Adrenal gland (tissue), 12 donors: Measurements from ENCODE around the gene TNXB. TPM values are rescaled to one million over a fixed set of nuclear protein-coding genes. Genes with fewer than 3 reads are reported as not detected.

Experiments
- DNase-seq, 7 donors: peaks; one replicate each; pipeline ENCODE4 v3.0.0-alpha.2; 2019 to 2020
- H3K27ac ChIP-seq, 5 donors: fragments of 200-600 bp; sonication (generic) in 4 of 5; 1 replicate in 3 of 5; 2 replicates in 2 of 5; pipeline versions ENCODE4 v1.5.1 to v1.8.0; 2016 to 2020; ENCODE audit warnings: mild to moderate bottlenecking in 1 of 5
- H3K27me3 ChIP-seq: fragments of 200-600 bp; 2 replicates; pipeline ENCODE4 v1.8.0; 2021
- H3K36me3 ChIP-seq, 2 donors: fragments of 200-600 bp; replicated peaks in 1 of 2; 1 replicate in 1 of 2; 2 replicates in 1 of 2; pipeline versions ENCODE4 v1.5.1 to v1.8.0; 2018 to 2022
- H3K4me1 ChIP-seq, 2 donors: fragments of 200-600 bp; replicated peaks in 1 of 2; 1 replicate in 1 of 2; 2 replicates in 1 of 2; pipeline versions ENCODE4 v1.5.1 to v1.8.0; 2018 to 2021
- H3K4me3 ChIP-seq, 4 donors: fragments of 200-600 bp; sonication (generic) in 3 of 4; one replicate each; pipeline ENCODE4 v1.5.1; 2016 to 2018
- H3K9me3 ChIP-seq, 3 donors: fragments of 200-600 bp; sonication (generic) in 1 of 3; replicated peaks in 1 of 3; 1 replicate in 2 of 3; 2 replicates in 1 of 3; pipeline versions ENCODE4 v1.5.1 to v1.8.0; 2016 to 2021
- POLR2A ChIP-seq, 2 donors: fragments of 450-650 bp; IDR thresholded peaks; one replicate each; pipeline ENCODE4 v1.6.1; 2017; ENCODE audit warnings: antibody characterized with exemption in 2 of 2, mild to moderate bottlenecking in 2 of 2, moderate library complexity in 1 of 2
- WGBS, 4 donors: extraction: QIAGEN DNeasy Blood & Tissue Kit in 2 of 4; methylation state at CpG; one replicate each; pipeline versions ENCODE4 v1.1.5 to v1.1.7; 2013 to 2017; 5-methylcytosine and 5-hydroxymethylcytosine counted together
- intact Hi-C, 2 donors: fragments of 100-400 bp; cut with DNase I; formaldehyde crosslinking; loops; one replicate each; pipeline versions ENCODE4 v1.14.1 to v1.15.0; 2022 to 2023
- polyA plus RNA-seq, 3 donors: library from polyadenylated mRNA; stranded (reverse); fragments of 200-250 nt in 2 of 3; fragments of 350-450 nt in 1 of 3; fragmentation: Illumina TruSeq in 1 of 3; extraction: RNeasy Lipid Tissue Mini Kit (QIAGEN cat#74804) in 1 of 3; gene quantifications; one replicate each; pipeline ENCODE4 v1.2.3, GENCODE V29; 2013 to 2014
- total RNA-seq, 9 donors: library from RNA; depleted of rRNA in 4 of 9; stranded (reverse); fragments of >200 nt in 4 of 9; fragments of 120-200 nt in 1 of 9; fragmentation: NEBNext Ultra II Directional in 1 of 9; extraction: Animal tissue kit (Norgen Biotek cat#: 25700) in 1 of 9; gene quantifications; one replicate each; pipeline versions ENCODE4 v1.1.0 to v1.2.4, GENCODE V29; 2013 to 2023
- TF ChIP-seq, protein P1 (sequence below), 6 experiments: fragments of 450-650 bp in 4 of 6; fragments of 200-600 bp in 2 of 6; sonication (generic) in 1 of 6; IDR thresholded peaks; 1 replicate in 5 of 6; 2 replicates in 1 of 6; pipeline versions ENCODE4 v1.5.1 to v1.8.0; 2016 to 2021; ENCODE audit warnings: antibody characterized with exemption in 6 of 6, mild to moderate bottlenecking in 2 of 6, moderate library complexity in 1 of 6
- donor health status: healthy with polysubstance abuse.
- donor health status: Bipolar disorder and iron deficiency.
- donor health status: DM: yes; HTN: yes; CAD: no.
- donor health status: DM: no; HTN: no; CAD: no.
- donor health status: DM: no; HTN: no; CAD: no.
- donor health status: DM: yes; HTN: yes; CAD: no.

The TNXB gene
- total and polyA plus RNA-seq, 12 donors: 19.6 to 506 (median 213) TPM

DNA sequence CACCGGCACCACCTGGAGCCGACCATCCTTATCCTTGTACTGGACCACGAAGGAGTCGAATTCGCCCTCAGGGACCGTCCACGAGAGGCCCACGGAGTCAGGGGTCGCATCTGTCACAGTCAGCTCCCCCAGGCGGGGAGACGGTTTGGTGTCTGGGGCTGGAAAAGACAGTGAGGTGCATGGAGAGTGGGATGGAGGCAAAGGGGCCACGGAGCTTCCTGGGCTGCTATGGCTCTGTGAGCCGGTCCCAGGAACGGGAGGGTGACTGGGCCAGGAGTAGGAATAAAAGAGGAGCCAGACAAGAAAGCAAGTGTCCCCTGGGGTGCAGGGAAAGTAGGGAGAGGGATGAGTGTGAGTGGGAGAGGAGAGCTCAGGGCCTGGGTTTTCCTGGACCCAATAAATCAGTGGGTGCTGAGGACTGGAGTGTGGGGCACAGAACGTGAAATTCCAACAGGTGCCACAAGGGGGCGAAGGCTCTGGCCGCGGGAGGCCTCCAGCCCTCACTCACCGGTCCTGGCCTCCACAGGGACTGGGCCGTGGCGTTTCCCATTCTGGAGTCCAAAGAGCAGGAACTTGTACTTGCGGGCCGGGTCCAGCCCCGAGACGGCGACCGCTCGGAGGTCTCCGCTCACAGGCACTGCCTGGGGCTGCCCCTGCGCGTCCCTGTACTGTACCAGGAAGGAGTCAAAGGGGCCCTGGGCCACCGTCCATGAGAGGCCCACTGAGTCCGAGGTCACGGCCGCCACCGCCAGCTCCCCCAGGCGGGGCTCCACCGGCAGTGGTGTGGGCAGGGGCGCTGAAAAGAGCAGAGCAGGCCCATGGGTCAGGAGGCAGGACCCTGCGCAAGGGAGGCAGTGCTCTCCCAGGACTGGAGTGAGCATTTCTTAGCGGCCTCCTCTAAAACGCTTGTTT is 61.0 kb downstream of the TNXB start:
- H3K36me3 ChIP-seq: no peaks in the 10 kb centered on the region
- H3K9me3 ChIP-seq: no peaks in the 10 kb centered on the region
- 29 to 44% (median 30%) methylated on average over 17 to 42 of the region's 42 CpGs for WGBS, 4 donors
- peak; percentile 79 to 90 (median 85) for DNase-seq
- intact Hi-C loops: no loop called here
- H3K27me3 ChIP-seq: no peaks in the 10 kb centered on the region
- peaks cover 24 to 31% of the 10 kb centered on the region in 2 donors for H3K4me1 ChIP-seq
- TF ChIP-seq, protein P1, sequence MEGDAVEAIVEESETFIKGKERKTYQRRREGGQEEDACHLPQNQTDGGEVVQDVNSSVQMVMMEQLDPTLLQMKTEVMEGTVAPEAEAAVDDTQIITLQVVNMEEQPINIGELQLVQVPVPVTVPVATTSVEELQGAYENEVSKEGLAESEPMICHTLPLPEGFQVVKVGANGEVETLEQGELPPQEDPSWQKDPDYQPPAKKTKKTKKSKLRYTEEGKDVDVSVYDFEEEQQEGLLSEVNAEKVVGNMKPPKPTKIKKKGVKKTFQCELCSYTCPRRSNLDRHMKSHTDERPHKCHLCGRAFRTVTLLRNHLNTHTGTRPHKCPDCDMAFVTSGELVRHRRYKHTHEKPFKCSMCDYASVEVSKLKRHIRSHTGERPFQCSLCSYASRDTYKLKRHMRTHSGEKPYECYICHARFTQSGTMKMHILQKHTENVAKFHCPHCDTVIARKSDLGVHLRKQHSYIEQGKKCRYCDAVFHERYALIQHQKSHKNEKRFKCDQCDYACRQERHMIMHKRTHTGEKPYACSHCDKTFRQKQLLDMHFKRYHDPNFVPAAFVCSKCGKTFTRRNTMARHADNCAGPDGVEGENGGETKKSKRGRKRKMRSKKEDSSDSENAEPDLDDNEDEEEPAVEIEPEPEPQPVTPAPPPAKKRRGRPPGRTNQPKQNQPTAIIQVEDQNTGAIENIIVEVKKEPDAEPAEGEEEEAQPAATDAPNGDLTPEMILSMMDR (IDR thresholded peaks at IDR 0.05): peak; percentile 78 to 91 (median 90)
- TF ChIP-seq POLR2A (IDR thresholded peaks at IDR 0.05): peak in 1 of 2 donors; percentile 23
- H3K27ac ChIP-seq: peak overlapping the region; percentile 17 to 96 (median 93)
- no peak overlapping the region for H3K4me3 ChIP-seq

DNA sequence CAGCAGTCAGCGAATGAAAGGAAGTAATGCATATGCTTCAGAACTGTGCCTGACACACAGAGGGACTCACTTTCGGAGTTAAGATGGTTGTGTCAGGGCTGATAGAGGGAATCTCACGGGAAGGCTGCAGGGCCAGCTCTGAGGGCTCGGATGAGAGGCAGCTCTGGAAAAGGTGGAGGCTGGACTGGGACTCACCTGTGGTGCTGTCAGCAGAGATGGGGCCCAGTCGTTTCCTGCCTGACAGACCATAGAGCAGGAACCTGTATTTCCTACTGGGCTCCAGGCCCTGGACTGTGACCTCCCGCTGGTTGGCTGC is 61.6 kb downstream of the TNXB start:
- H3K36me3 ChIP-seq: no peaks in the 10 kb centered on the region
- TF ChIP-seq, protein P1 (IDR thresholded peaks at IDR 0.05): no peak
- TF ChIP-seq POLR2A (IDR thresholded peaks at IDR 0.05): no peak
- no peaks in the 10 kb centered on the region for H3K27me3 ChIP-seq
- peak in 2 of 7 donors; percentile 46 to 50 for DNase-seq
- H3K27ac ChIP-seq: peak overlapping the region; percentile 17 to 96 (median 93)
- no peaks in the 10 kb centered on the region for H3K9me3 ChIP-seq
- intact Hi-C loops: no loop called here
- H3K4me3 ChIP-seq: no peak overlapping the region
- peaks cover 24 to 31% of the 10 kb centered on the region in 2 donors for H3K4me1 ChIP-seq
- 43 to 55% (median 46%) methylated on average over 4 to 6 of the region's 6 CpGs for WGBS, 4 donors

DNA sequence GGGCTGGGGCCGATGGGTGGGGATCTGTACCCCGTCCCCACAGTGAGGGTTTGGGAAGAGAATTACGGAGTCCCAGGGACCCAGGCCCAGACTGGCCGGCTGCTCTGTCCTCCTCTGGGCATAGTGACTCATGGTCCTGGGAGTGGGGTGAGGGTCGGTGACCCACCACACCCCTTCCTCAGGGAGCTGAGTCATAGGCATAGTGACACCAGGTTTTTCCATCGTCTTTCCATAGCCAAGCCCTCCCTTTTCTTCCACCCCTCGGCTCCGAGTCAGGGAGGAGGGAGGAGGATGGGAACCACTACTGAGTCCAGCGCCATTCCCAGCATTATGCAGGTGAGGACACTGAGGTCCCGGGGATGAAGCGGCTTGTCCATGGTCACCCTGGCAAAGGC is 62.1 kb downstream of the TNXB start:
- peaks cover 24 to 31% of the 10 kb centered on the region in 2 donors for H3K4me1 ChIP-seq
- H3K36me3 ChIP-seq: no peaks in the 10 kb centered on the region
- H3K27me3 ChIP-seq: no peaks in the 10 kb centered on the region
- intact Hi-C loops: no loop called here
- TF ChIP-seq, protein P1 (IDR thresholded peaks at IDR 0.05): no peak
- peak in 1 of 2 donors; percentile 61 for TF ChIP-seq POLR2A (IDR thresholded peaks at IDR 0.05)
- peak overlapping the region; percentile 65 to 96 (median 93) for H3K27ac ChIP-seq
- 26 to 35% (median 28%) methylated on average over 9 to 11 of the region's 11 CpGs for WGBS, 4 donors
- no peaks in the 10 kb centered on the region for H3K9me3 ChIP-seq
- peak overlapping the region in 1 of 4 donors; percentile 17 for H3K4me3 ChIP-seq
- peak; percentile 73 to 92 (median 84) for DNase-seq

DNA sequence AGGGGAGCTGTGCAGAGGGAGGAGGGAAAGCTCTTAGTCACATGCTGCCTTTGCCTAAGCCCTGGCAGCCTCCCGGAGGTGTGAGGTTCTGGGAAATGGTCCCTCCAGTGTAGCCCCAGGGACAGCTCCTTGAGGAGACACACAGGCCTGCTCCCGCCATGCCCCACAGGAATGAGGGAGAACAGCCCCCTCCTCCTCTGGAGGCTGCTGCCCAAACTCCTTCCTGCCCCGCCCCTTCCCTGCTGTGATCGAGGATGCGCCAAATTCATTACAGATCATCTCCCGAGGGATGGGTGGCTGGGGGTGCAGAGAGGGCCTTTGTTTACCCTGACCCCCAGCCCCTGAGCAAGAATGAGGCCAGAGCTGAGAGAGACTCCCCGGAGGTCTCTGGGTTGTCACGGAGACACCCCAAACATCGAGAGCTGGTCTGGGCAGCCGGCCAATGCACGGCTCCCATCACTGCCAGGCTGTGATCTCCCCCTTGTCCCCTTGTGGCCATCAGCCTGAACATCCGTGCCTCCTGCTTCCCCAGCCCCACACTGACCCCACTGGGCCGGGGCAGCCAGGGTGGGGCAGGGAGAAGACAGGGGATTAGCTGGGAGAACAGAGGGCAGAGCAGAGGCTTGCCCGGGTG is 62.6 kb downstream of the TNXB start:
- TF ChIP-seq, protein P1 (IDR thresholded peaks at IDR 0.05): peak in 4 of 6 experiments; percentile 6 to 29 (median 16)
- no peak for TF ChIP-seq POLR2A (IDR thresholded peaks at IDR 0.05)

More for the DNA sequence above, 62.6 kb downstream of the TNXB start:
- H3K27me3 ChIP-seq: no peaks in the 10 kb centered on the region
- 21 to 33% (median 26%) methylated on average over 7 to 14 of the region's 14 CpGs for WGBS, 4 donors
- H3K9me3 ChIP-seq: no peaks in the 10 kb centered on the region
- H3K36me3 ChIP-seq: no peaks in the 10 kb centered on the region
- peak; percentile 69 to 85 (median 76) for DNase-seq
- H3K4me1 ChIP-seq: peaks cover 24 to 31% of the 10 kb centered on the region in 2 donors
- H3K27ac ChIP-seq: peak overlapping the region; percentile 65 to 96 (median 93)
- intact Hi-C loops: no loop called here
- H3K4me3 ChIP-seq: peak overlapping the region in 1 of 4 donors; percentile 17
